H1 (cell line): Measurements from ENCODE around the gene SLC24A3. TPM values are rescaled to one million over a fixed set of nuclear protein-coding genes. Genes with fewer than 3 reads are reported as not detected.

ENCODE experiments used
- CTCF ChIA-PET: fragments of 300-600 bp; sonication (Branson Sonifier 250); formaldehyde crosslinking; loops from one replicate; lab custom pipeline; 2021; ENCODE audit not compliant: partially characterized antibody; lab: Charles Lee
- POLR2A ChIA-PET: fragments of 300-600 bp; sonication (Branson Sonifier 250); formaldehyde crosslinking; loops from one replicate; lab custom pipeline; 2021; ENCODE audit warnings: inconsistent platforms; ENCODE audit not compliant: partially characterized antibody; lab: Charles Lee
- DNase-seq, 2 experiments: peaks; one replicate each; pipeline versions ENCODE4 v3.0.0 to v3.0.0-alpha.2; 2010 to 2022; ENCODE audit warnings: low spot score in 2 of 2, low read depth in 1 of 2, mixed read lengths in 1 of 2
- FAIRE-seq: peaks from 2 replicates; lab custom pipeline; 2011; peaks lifted over from hg19 to GRCh38; lab: Jason Lieb, UNC
- H2AFZ ChIP-seq: 2 replicates; pipeline ENCODE4 v1.8.1; 2012; ENCODE audit warnings: low read length, inconsistent platforms
- H2AK5ac ChIP-seq: 2 replicates; pipeline ENCODE4 v1.6.1; 2013; ENCODE audit warnings: low read depth, low read length
- H2BK120ac ChIP-seq: replicated peaks from 2 replicates; pipeline ENCODE3; 2013; ENCODE audit warnings: low read depth, low read length, inconsistent platforms
- H2BK12ac ChIP-seq: 2 replicates; pipeline ENCODE4 v1.6.1; 2013; ENCODE audit warnings: low read depth, low read length
- H2BK15ac ChIP-seq: 2 replicates; pipeline ENCODE4 v1.6.1; 2013; ENCODE audit warnings: low read length
- H2BK20ac ChIP-seq: 2 replicates; pipeline ENCODE4 v1.6.1; 2013; ENCODE audit warnings: low read length
- H2BK5ac ChIP-seq: 2 replicates; pipeline ENCODE4 v1.6.1; 2013; ENCODE audit warnings: low read depth, low read length
- H3K14ac ChIP-seq: 2 replicates; pipeline ENCODE4 v1.6.1; 2013; ENCODE audit warnings: inconsistent platforms; ENCODE audit not compliant: insufficient read length
- H3K18ac ChIP-seq: 2 replicates; pipeline ENCODE4 v1.6.1; 2013; ENCODE audit warnings: low read length; ENCODE audit errors: extremely low read depth
- H3K23ac ChIP-seq: 2 replicates; pipeline ENCODE4 v1.6.1; 2013; ENCODE audit warnings: inconsistent platforms; ENCODE audit not compliant: insufficient read length
- H3K23me2 ChIP-seq: 2 replicates; pipeline ENCODE4 v1.6.1; 2013; ENCODE audit warnings: low read depth, low read length
- H3K27ac ChIP-seq: 2 replicates; pipeline ENCODE4 v1.6.1; 2011; ENCODE audit warnings: low read depth, low read length, inconsistent platforms
- H3K27me3 ChIP-seq, 4 experiments: replicated peaks in 1 of 4; 1 replicate in 1 of 4; 2 replicates in 3 of 4; pipeline versions ENCODE4 v1.6.1 to v1.8.1; 2011 to 2013; ENCODE audit warnings: low read length in 3 of 4, mild to moderate bottlenecking in 3 of 4, inconsistent platforms in 2 of 4, mixed read lengths in 2 of 4, moderate library complexity in 1 of 4; ENCODE audit not compliant: control insufficient read depth in 3 of 4, insufficient read depth in 3 of 4; ENCODE audit errors: extremely low read depth in 1 of 4
- H3K36me3 ChIP-seq, 4 experiments: 2 replicates each; pipeline versions ENCODE4 v1.6.1 to v1.8.1; 2011 to 2013; ENCODE audit warnings: mild to moderate bottlenecking in 4 of 4, low read length in 3 of 4, moderate library complexity in 2 of 4, control low read depth in 1 of 4, inconsistent platforms in 1 of 4; ENCODE audit not compliant: insufficient read depth in 4 of 4, control insufficient read depth in 2 of 4
- H3K4ac ChIP-seq: replicated peaks from 2 replicates; pipeline ENCODE3; 2013; ENCODE audit warnings: low read length, low read depth, mixed read lengths, inconsistent platforms; ENCODE audit not compliant: insufficient read length
- H3K4me1 ChIP-seq, 4 experiments: replicated peaks in 1 of 4; 1 replicate in 1 of 4; 2 replicates in 3 of 4; pipeline versions ENCODE4 v1.6.1 to v1.8.1; 2011 to 2013; ENCODE audit warnings: low read length in 3 of 4, inconsistent platforms in 2 of 4, mixed read lengths in 1 of 4; ENCODE audit not compliant: insufficient read depth in 4 of 4, control insufficient read depth in 3 of 4
- H3K4me2 ChIP-seq, 2 experiments: 2 replicates each; pipeline versions ENCODE4 v1.6.1 to v1.8.1; 2011 to 2013; ENCODE audit warnings: low read depth in 2 of 2, low read length in 2 of 2, control low read depth in 1 of 2, inconsistent platforms in 1 of 2, mild to moderate bottlenecking in 1 of 2; ENCODE audit not compliant: insufficient read depth in 1 of 2
- H3K4me3 ChIP-seq, 4 experiments: fragments of 200-600, 300-600 bp in 1 of 4; sonication (generic), shearing (Covaris generic), sonication (Bioruptor Twin) in 1 of 4; 2 replicates each; pipeline versions ENCODE4 v1.5.1 to v1.8.1; 2011 to 2016; ENCODE audit warnings: low read length in 4 of 4, low read depth in 3 of 4, control low read depth in 2 of 4, inconsistent platforms in 2 of 4, mild to moderate bottlenecking in 2 of 4, mixed read lengths in 1 of 4, moderate library complexity in 1 of 4; ENCODE audit not compliant: insufficient read depth in 2 of 4; ENCODE audit errors: extremely low read depth in 1 of 4
- H3K56ac ChIP-seq: replicated peaks from 2 replicates; pipeline ENCODE3; 2013; ENCODE audit warnings: low read depth, mild to moderate bottlenecking, mixed read lengths, low read length, inconsistent platforms; ENCODE audit not compliant: insufficient read length
- H3K79me1 ChIP-seq: 2 replicates; pipeline ENCODE4 v1.6.1; 2013; ENCODE audit warnings: low read depth, low read length, control low read depth
- H3K79me2 ChIP-seq, 2 experiments: 2 replicates each; pipeline versions ENCODE4 v1.6.1 to v1.8.1; 2012 to 2013; ENCODE audit warnings: low read length in 2 of 2, mild to moderate bottlenecking in 2 of 2, inconsistent platforms in 1 of 2; ENCODE audit not compliant: insufficient read depth in 2 of 2, control insufficient read depth in 1 of 2
- H3K9ac ChIP-seq, 4 experiments: replicated peaks in 1 of 4; 1 replicate in 1 of 4; 2 replicates in 3 of 4; pipeline versions ENCODE4 v1.6.1 to v1.8.1; 2011 to 2013; ENCODE audit warnings: low read depth in 3 of 4, low read length in 3 of 4, control low read depth in 2 of 4, mild to moderate bottlenecking in 2 of 4, moderate library complexity in 2 of 4, inconsistent platforms in 1 of 4; ENCODE audit errors: extremely low read depth in 1 of 4
- H3K9me3 ChIP-seq, 2 experiments: 2 replicates each; pipeline versions ENCODE4 v1.6.1 to v1.8.1; 2012 to 2013; ENCODE audit warnings: mild to moderate bottlenecking in 2 of 2, moderate library complexity in 2 of 2, control low read depth in 1 of 2, inconsistent platforms in 1 of 2, low read depth in 1 of 2, low read length in 1 of 2, mixed read lengths in 1 of 2; ENCODE audit not compliant: insufficient read depth in 2 of 2
- H4K20me1 ChIP-seq, 2 experiments: replicated peaks in 1 of 2; 2 replicates each; pipeline versions ENCODE3 to v1.8.1; 2011 to 2013; ENCODE audit warnings: inconsistent platforms in 2 of 2, low read length in 2 of 2, mild to moderate bottlenecking in 1 of 2; ENCODE audit not compliant: insufficient read depth in 2 of 2, control insufficient read depth in 1 of 2
- H4K5ac ChIP-seq: 2 replicates; pipeline ENCODE4 v1.6.1; 2013; ENCODE audit warnings: low read length, low read depth, mixed read lengths, inconsistent platforms; ENCODE audit not compliant: insufficient read length
- H4K8ac ChIP-seq: 2 replicates; pipeline ENCODE4 v1.8.0; 2013; ENCODE audit warnings: mild to moderate bottlenecking, moderate library complexity, low read length, inconsistent platforms; ENCODE audit not compliant: insufficient read depth; ENCODE audit errors: extremely low read depth
- H4K91ac ChIP-seq: replicated peaks from 2 replicates; pipeline ENCODE3; 2013; ENCODE audit warnings: low read length, mixed read lengths, inconsistent platforms; ENCODE audit not compliant: insufficient read length
- SP2 ChIP-seq: IDR thresholded peaks from 2 replicates; pipeline ENCODE4 v1.6.1; 2012; ENCODE audit warnings: mild to moderate bottlenecking, low read length, inconsistent platforms
- WGBS, 2 experiments: shearing (Covaris generic) in 1 of 2; methylation state at CpG; one replicate each; pipeline versions ENCODE4 v1.1.6 to v1.1.7; 2013 to 2015; ENCODE audit warnings: low lambda C conversion rate in 2 of 2, mixed read lengths in 2 of 2, inconsistent platforms in 1 of 2, low coverage in 1 of 2, missing lambda C conversion rate in 1 of 2; ENCODE audit not compliant: insufficient replicate concordance in 2 of 2, insufficient coverage in 1 of 2, insufficient read length in 1 of 2; ENCODE audit errors: extremely low coverage in 1 of 2, missing lambda C conversion rate in 1 of 2; 5-methylcytosine and 5-hydroxymethylcytosine counted together
- polyA plus RNA-seq, 7 experiments: library from polyadenylated mRNA; depleted of rRNA in 3 of 7; stranded (reverse) in 5 of 7; unstranded in 2 of 7; fragments of >200 nt in 5 of 7; fragments of 200-250 nt in 2 of 7; gene quantifications; 1 replicate in 5 of 7; 2 replicates in 1 of 7; 4 replicates in 1 of 7; pipeline versions ENCODE4 v1.2.1 to v1.2.3, GENCODE V29; 2011 to 2013; ENCODE audit warnings: missing spikeins in 2 of 7, mixed read lengths in 2 of 7
- total RNA-seq: library from RNA; stranded (reverse); fragmentation: NEBNext Ultra II Directional; extraction: Animal tissue kit (Norgen Biotek cat#: 25700); gene quantifications from 2 replicates; pipeline ENCODE4 v1.2.1, GENCODE V29; 2021

SLC24A3 gene
- total and polyA plus RNA-seq, 2 of the 8 experiments (the other 6 are each of a cell fraction or from before 2014, with no cell fraction given) = 4.5 to 6.3 TPM

DNA sequence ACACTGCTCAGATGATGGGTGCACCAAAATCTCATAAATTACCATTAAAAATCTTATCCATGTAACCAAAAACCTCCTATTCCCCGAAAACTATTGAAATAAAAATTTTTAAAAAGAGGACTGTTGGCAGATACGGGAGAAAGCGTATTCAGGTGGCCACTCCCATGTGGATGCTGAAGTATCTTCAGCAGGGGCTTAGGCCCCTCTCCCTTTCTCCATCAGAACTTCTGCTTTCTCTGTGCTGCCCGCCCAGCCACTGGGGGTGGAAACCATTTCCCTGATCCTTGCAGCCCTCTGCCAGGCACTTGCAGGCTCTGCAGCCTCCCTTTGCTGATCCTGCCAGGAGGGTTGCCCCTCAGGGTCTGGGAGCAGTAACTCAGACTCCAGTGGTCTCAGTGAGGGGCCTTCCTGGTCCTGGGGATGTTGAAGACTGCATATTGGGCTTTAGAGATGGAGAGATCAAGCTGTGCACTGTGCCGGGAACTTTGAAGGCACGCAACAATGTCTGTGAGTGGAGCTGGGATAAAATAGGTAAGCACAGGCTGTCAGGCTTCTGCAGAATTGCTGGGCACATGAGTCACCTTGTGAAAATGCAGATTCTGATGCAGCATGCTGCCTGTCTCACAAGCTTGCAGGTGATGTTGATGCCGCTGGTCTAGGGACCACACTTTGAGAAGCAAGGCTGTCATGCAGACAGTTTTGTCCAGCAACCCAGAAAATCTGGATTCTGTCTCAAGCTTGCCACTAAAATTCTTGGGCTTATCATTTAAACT is 59.6 kb downstream of the SLC24A3 start:
- H3K4me1 ChIP-seq = no peaks in the 10 kb centered on the region
- no peak overlapping the region for H2BK12ac ChIP-seq
- no peaks in the 10 kb centered on the region for H3K27me3 ChIP-seq
- TF ChIP-seq SP2 = no peak
- ChIA-PET CTCF (interaction anchor here (0.6 to 1.2 kb wide), 5 partner anchors 19 to 1986 kb away, joined by 3 to 4 read pairs (median 3); no protein-coding TSS in a partner anchor), POLR2A (no interaction called here)
- no peak overlapping the region for H2AK5ac ChIP-seq
- no peak overlapping the region for H3K4ac ChIP-seq
- no peak overlapping the region for H4K91ac ChIP-seq
- no peak overlapping the region for H3K18ac ChIP-seq
- no peak overlapping the region for H3K4me2 ChIP-seq
- no peaks in the 10 kb centered on the region for H3K79me2 ChIP-seq
- H3K9ac ChIP-seq = no peak overlapping the region
- H4K5ac ChIP-seq = no peak overlapping the region
- H3K4me3 ChIP-seq = no peak overlapping the region
- H3K79me1 ChIP-seq = no peaks in the 10 kb centered on the region
- no peak overlapping the region for H2BK5ac ChIP-seq
- H2BK15ac ChIP-seq = no peak overlapping the region; the same call in 1 of the 2 replicates
- H3K27ac ChIP-seq = no peak overlapping the region
- no peak overlapping the region for H3K56ac ChIP-seq
- H2AFZ ChIP-seq = no peak overlapping the region
- H3K23me2 ChIP-seq = no peaks in the 10 kb centered on the region
- no peak overlapping the region for H3K14ac ChIP-seq
- H2BK120ac ChIP-seq = no peak overlapping the region
- H4K20me1 ChIP-seq = no peaks in the 10 kb centered on the region
- WGBS, 2 experiments = 88% methylated on average over 6 of the region's 7 CpGs; no CpG with 5 or more reads in 1 of the 2 experiments
- FAIRE-seq (no peak), DNase-seq (no peak)
- H4K8ac ChIP-seq = no peak overlapping the region
- no peak overlapping the region for H2BK20ac ChIP-seq
- H3K23ac ChIP-seq = no peak overlapping the region
- no peaks in the 10 kb centered on the region for H3K9me3 ChIP-seq
- H3K36me3 ChIP-seq = no peaks in the 10 kb centered on the region
